Neural progenitor cell (in vitro differentiated cells): Measurements from ENCODE around the gene HOXB9. TPM values are rescaled to one million over a fixed set of nuclear protein-coding genes. Genes with fewer than 3 reads are reported as not detected.

Experiments
- DNase-seq: peaks from one replicate; pipeline ENCODE4 v3.0.0-alpha.2; 2016; ENCODE audit warnings: low spot score
- H2AFZ ChIP-seq: fragments of 200-600 bp; sonication (generic); replicated peaks from 2 replicates; pipeline ENCODE4 v1.6.1; 2016; ENCODE audit warnings: antibody characterized with exemption
- H3F3A ChIP-seq: fragments of 200-600 bp; sonication (generic); 2 replicates; pipeline ENCODE4 v1.6.1; 2016; ENCODE audit warnings: antibody characterized with exemption, low read depth
- H3K27ac ChIP-seq: fragments of 200-600 bp; sonication (generic); 2 replicates; pipeline ENCODE4 v1.5.1; 2016; ENCODE audit warnings: mild to moderate bottlenecking
- H3K27me3 ChIP-seq: fragments of 200-600 bp; sonication (generic); 2 replicates; pipeline ENCODE4 v1.6.1; 2016; ENCODE audit warnings: mild to moderate bottlenecking, moderate library complexity
- H3K36me3 ChIP-seq: fragments of 200-600 bp; sonication (generic); 2 replicates; pipeline ENCODE4 v1.5.1; 2016
- H3K4me1 ChIP-seq: fragments of 200-600 bp; sonication (generic); 2 replicates; pipeline ENCODE4 v1.6.1; 2016; ENCODE audit warnings: mixed run types
- H3K4me2 ChIP-seq: fragments of 200-600 bp; sonication (generic); 2 replicates; pipeline ENCODE4 v1.6.1; 2016
- H3K4me3 ChIP-seq: fragments of 200-600 bp; sonication (generic); 2 replicates; pipeline ENCODE4 v1.5.1; 2016
- H3K79me2 ChIP-seq: fragments of 200-600 bp; sonication (generic); 2 replicates; pipeline ENCODE4 v1.6.1; 2016; ENCODE audit warnings: low read depth
- H3K9ac ChIP-seq: fragments of 200-600 bp; sonication (generic); 2 replicates; pipeline ENCODE4 v1.6.1; 2016
- H3K9me3 ChIP-seq: fragments of 200-600 bp; sonication (generic); 2 replicates; pipeline ENCODE4 v1.5.1; 2016; ENCODE audit warnings: low read depth
- H4K20me1 ChIP-seq: fragments of 200-600 bp; sonication (generic); 2 replicates; pipeline ENCODE4 v1.6.1; 2016; ENCODE audit warnings: low read depth
- H3K27ac Mint-ChIP-seq: 3 replicates; pipeline ENCODE4 v1.8.0; 2021; ENCODE audit warnings: mixed read lengths
- H3K27me3 Mint-ChIP-seq: 2 replicates; pipeline ENCODE4 v1.8.0; 2022; ENCODE audit warnings: low read depth, mild to moderate bottlenecking, inconsistent platforms, moderate library complexity, mixed read lengths; ENCODE audit not compliant: insufficient read depth
- H3K36me3 Mint-ChIP-seq: 3 replicates; pipeline ENCODE4 v1.8.0; 2021; ENCODE audit warnings: mixed read lengths
- H3K4me1 Mint-ChIP-seq: 3 replicates; pipeline ENCODE4 v1.8.0; 2021; ENCODE audit warnings: mixed read lengths
- H3K4me3 Mint-ChIP-seq: 3 replicates; pipeline ENCODE4 v1.8.0; 2021; ENCODE audit warnings: mild to moderate bottlenecking, moderate library complexity, mixed read lengths
- H3K9me3 Mint-ChIP-seq: 3 replicates; pipeline ENCODE4 v1.8.0; 2020; ENCODE audit warnings: mixed read lengths
- EZH2 ChIP-seq: fragments of 200-600 bp; sonication (generic); IDR thresholded peaks from 2 replicates; pipeline ENCODE4 v1.6.1; 2017; ENCODE audit warnings: antibody characterized with exemption, mild to moderate bottlenecking, moderate library complexity
- EZH2phosphoT487 ChIP-seq: fragments of 200-600 bp; sonication (generic); IDR thresholded peaks from 2 replicates; pipeline ENCODE4 v1.6.1; 2017; ENCODE audit warnings: antibody characterized with exemption
- total RNA-seq: library from RNA; depleted of rRNA; stranded (reverse); fragments of >200 nt; gene quantifications from 2 replicates; pipeline ENCODE4 v1.2.3, GENCODE V29; 2015; ENCODE audit warnings: low replicate concordance
- TF ChIP-seq, protein P1 (sequence below): fragments of 200-600 bp; sonication (generic); IDR thresholded peaks from 2 replicates; pipeline ENCODE4 v1.5.1; 2017; ENCODE audit warnings: antibody characterized with exemption, mild to moderate bottlenecking

Gene HOXB9
- total RNA-seq, 1 donor from 2014 or later, result not detected

GRCh38 chr17:48586355-48587258, 39.6 kb downstream of the HOXB9 start:
- no peak overlapping the region for H2AFZ ChIP-seq
- H3K79me2 ChIP-seq, result no peaks in the 10 kb centered on the region
- no peak overlapping the region for H3K27ac ChIP-seq
- TF ChIP-seq, protein P1, sequence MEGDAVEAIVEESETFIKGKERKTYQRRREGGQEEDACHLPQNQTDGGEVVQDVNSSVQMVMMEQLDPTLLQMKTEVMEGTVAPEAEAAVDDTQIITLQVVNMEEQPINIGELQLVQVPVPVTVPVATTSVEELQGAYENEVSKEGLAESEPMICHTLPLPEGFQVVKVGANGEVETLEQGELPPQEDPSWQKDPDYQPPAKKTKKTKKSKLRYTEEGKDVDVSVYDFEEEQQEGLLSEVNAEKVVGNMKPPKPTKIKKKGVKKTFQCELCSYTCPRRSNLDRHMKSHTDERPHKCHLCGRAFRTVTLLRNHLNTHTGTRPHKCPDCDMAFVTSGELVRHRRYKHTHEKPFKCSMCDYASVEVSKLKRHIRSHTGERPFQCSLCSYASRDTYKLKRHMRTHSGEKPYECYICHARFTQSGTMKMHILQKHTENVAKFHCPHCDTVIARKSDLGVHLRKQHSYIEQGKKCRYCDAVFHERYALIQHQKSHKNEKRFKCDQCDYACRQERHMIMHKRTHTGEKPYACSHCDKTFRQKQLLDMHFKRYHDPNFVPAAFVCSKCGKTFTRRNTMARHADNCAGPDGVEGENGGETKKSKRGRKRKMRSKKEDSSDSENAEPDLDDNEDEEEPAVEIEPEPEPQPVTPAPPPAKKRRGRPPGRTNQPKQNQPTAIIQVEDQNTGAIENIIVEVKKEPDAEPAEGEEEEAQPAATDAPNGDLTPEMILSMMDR, result no peak
- TF ChIP-seq EZH2phosphoT487 (peak; percentile 99), EZH2 (peak; percentile 99)
- DNase-seq, result no peak
- Mint-ChIP-seq H3K27ac (no peak overlapping the region), H3K4me3 (no peak overlapping the region), H3K4me1 (peaks cover 4% of the 10 kb centered on the region), H3K27me3 (peaks cover 98% of the 10 kb centered on the region), H3K36me3 (no peaks in the 10 kb centered on the region), H3K9me3 (peaks cover 14% of the 10 kb centered on the region)
- peaks cover 100% of the 10 kb centered on the region for H3K27me3 ChIP-seq
- H3K4me2 ChIP-seq, result no peak overlapping the region
- no peak overlapping the region for H3K4me3 ChIP-seq
- H3K4me1 ChIP-seq, result no peaks in the 10 kb centered on the region
- H3K9me3 ChIP-seq, result no peaks in the 10 kb centered on the region
- H3K36me3 ChIP-seq, result no peaks in the 10 kb centered on the region
- H3K9ac ChIP-seq, result no peak overlapping the region
- H3F3A ChIP-seq, result no peaks in the 10 kb centered on the region
- H4K20me1 ChIP-seq, result peaks cover 93% of the 10 kb centered on the region

GRCh38 chr17:48584223-48584741, 41.9 kb downstream of the HOXB9 start:
- no peak for DNase-seq
- no peaks in the 10 kb centered on the region for H3K36me3 Mint-ChIP-seq
- H3K4me1 Mint-ChIP-seq, result peaks cover 4% of the 10 kb centered on the region
- H3K27me3 Mint-ChIP-seq, result peaks cover 98% of the 10 kb centered on the region
- H3K27ac Mint-ChIP-seq, result no peak overlapping the region
- H3K79me2 ChIP-seq, result no peaks in the 10 kb centered on the region
- H3K4me1 ChIP-seq, result no peaks in the 10 kb centered on the region
- H3K4me3 Mint-ChIP-seq, result no peak overlapping the region
- H3K27ac ChIP-seq, result no peak overlapping the region
- no peaks in the 10 kb centered on the region for H3K36me3 ChIP-seq
- H3K4me2 ChIP-seq, result no peak overlapping the region
- H3K9me3 Mint-ChIP-seq, result peaks cover 16% of the 10 kb centered on the region
- H3K9ac ChIP-seq, result no peak overlapping the region
- peaks cover 100% of the 10 kb centered on the region for H3K27me3 ChIP-seq
- no peak for TF ChIP-seq EZH2
- TF ChIP-seq EZH2phosphoT487, result no peak
- TF ChIP-seq, protein P1, result no peak
- no peaks in the 10 kb centered on the region for H3K9me3 ChIP-seq
- H3K4me3 ChIP-seq, result no peak overlapping the region
- H3F3A ChIP-seq, result no peaks in the 10 kb centered on the region
- H4K20me1 ChIP-seq, result peaks cover 94% of the 10 kb centered on the region
- no peak overlapping the region for H2AFZ ChIP-seq

DNA sequence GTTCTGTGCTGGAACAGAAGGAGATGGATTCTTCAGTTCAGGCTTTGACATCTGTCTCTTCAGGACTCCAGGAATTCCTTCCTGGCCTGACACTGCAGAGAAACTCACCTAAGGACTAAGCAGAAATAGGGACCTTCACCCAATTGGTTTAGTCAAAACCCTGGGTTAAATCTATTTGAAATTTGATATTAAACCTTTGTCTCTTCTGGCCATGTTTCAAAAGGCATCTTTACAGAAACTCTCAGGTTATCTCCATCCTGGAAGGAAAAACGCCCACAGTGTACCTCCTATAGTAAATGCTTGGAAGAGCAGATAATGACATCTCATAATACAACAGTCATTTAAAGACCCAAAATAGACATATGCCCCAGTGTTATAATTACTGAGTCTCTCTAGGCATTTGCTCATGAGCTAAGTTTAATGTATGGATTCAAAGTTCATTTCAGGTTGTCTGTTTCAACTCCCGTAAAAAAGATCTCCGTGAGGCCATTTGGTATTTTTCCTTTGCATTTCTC, 42.4 kb downstream of the HOXB9 start:
- H3K4me1 ChIP-seq, result no peaks in the 10 kb centered on the region
- H3K79me2 ChIP-seq, result no peaks in the 10 kb centered on the region
- Mint-ChIP-seq H3K27me3 (peaks cover 98% of the 10 kb centered on the region), H3K4me3 (no peak overlapping the region), H3K27ac (no peak overlapping the region), H3K4me1 (peaks cover 4% of the 10 kb centered on the region), H3K9me3 (peaks cover 20% of the 10 kb centered on the region), H3K36me3 (no peaks in the 10 kb centered on the region)
- DNase-seq, result no peak
- H2AFZ ChIP-seq, result no peak overlapping the region
- no peaks in the 10 kb centered on the region for H3F3A ChIP-seq
- H3K4me3 ChIP-seq, result no peak overlapping the region
- H3K27me3 ChIP-seq, result peaks cover 100% of the 10 kb centered on the region
- H3K9me3 ChIP-seq, result no peaks in the 10 kb centered on the region
- no peak overlapping the region for H3K9ac ChIP-seq
- H3K27ac ChIP-seq, result no peak overlapping the region
- H3K36me3 ChIP-seq, result no peaks in the 10 kb centered on the region
- no peak overlapping the region for H3K4me2 ChIP-seq
- peaks cover 94% of the 10 kb centered on the region for H4K20me1 ChIP-seq
- TF ChIP-seq, protein P1, result no peak
- TF ChIP-seq EZH2, result peak; percentile 73
